ENCODE data around the gene DTX1.

Gene DTX1

GRCh38 chr12:113095405-113095804, 38.9 kb downstream of the DTX1 start:
- no peak for DNase-seq

GRCh38 chr12:113096675-113097461, 40.3 kb downstream of the DTX1 start:
- DNase-seq, result no peak

- no peak for DNase-seq
These were observed 41.3 kb downstream of the DTX1 start for GRCh38 chr12:113097716-113098440.

- DNase-seq, result peak; percentile 70
These were observed 42.0 kb downstream of the DTX1 start for GRCh38 chr12:113098441-113099028.

GRCh38 chr12:113099364-113099763, 42.8 kb downstream of the DTX1 start:
- DNase-seq, result no peak

- DNase-seq, result no peak
These were observed 43.2 kb downstream of the DTX1 start for GRCh38 chr12:113099764-113100163.

GRCh38 chr12:113101751-113102150, 45.2 kb downstream of the DTX1 start:
- no peak for DNase-seq

- DNase-seq, result no peak
These were observed 46.3 kb downstream of the DTX1 start for GRCh38 chr12:113102811-113103210.

- DNase-seq, result peak; percentile 28
These were observed 47.4 kb downstream of the DTX1 start for GRCh38 chr12:113103756-113104450.

GRCh38 chr12:113104953-113105510, 48.5 kb downstream of the DTX1 start:
- DNase-seq, result no peak

GRCh38 chr12:113105606-113106271, 49.2 kb downstream of the DTX1 start:
- no peak for DNase-seq

- no peak for DNase-seq
These were observed 49.8 kb downstream of the DTX1 start for GRCh38 chr12:113106361-113106760.

- no peak for DNase-seq
These were observed 51.8 kb downstream of the DTX1 start for GRCh38 chr12:113108308-113108707.

GRCh38 chr12:113109360-113109759, 52.8 kb downstream of the DTX1 start:
- DNase-seq, result no peak

- DNase-seq, result no peak
These were observed 53.5 kb downstream of the DTX1 start for GRCh38 chr12:113109872-113110599.

- no peak for DNase-seq
These were observed 54.7 kb downstream of the DTX1 start for GRCh38 chr12:113111247-113111646.

- DNase-seq, result no peak
These were observed 55.7 kb downstream of the DTX1 start for GRCh38 chr12:113112043-113112899.

GRCh38 chr12:113113397-113113796, 56.9 kb downstream of the DTX1 start:
- DNase-seq, result no peak

GRCh38 chr12:113114447-113115178, 58.1 kb downstream of the DTX1 start:
- DNase-seq, result no peak
